ENCODE data around the gene SMARCD3.

SMARCD3 gene

GRCh38 chr7:151272877-151273276, 24.4 kb upstream of the SMARCD3 start:
- DNase-seq (ENCODE audit: low read depth in 2 of 2) = no peak

- no peak for DNase-seq (ENCODE audit: low read depth in 2 of 2)
Observed at GRCh38 chr7:151272405-151272804, 23.9 kb upstream of the SMARCD3 start.

DNA sequence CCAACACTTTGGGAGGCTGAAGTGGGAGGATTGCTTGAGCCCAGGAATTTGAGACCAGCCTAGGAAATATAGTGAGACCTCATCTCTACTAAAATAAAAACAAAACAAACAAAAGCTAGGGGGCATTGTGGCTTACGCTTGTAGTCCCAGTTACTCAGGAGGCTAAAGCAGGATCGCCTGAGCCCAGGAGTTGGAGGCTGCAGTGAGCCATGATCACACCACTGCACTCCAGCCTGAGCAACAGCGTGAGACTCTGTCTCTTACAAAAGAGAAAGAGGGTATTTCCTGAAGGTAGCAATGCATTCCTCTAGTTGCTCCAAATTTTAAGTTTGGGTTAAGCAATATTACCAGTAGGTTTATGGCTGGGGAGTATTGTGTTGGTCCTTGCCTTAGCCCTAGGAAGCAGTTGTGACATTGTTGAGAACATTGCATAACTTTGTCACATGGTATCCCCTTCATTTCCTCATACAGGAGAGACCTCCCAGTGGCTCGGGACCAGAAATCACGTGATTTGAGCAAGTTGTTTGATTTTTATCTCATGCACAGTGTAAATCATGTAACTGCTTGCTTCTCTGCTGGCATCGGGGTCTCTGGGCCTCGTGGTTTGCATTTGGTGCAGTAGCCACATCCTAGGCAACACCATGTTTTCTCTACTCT, 23.3 kb upstream of the SMARCD3 start:
- no peak for DNase-seq (ENCODE audit: low read depth in 2 of 2)

DNA sequence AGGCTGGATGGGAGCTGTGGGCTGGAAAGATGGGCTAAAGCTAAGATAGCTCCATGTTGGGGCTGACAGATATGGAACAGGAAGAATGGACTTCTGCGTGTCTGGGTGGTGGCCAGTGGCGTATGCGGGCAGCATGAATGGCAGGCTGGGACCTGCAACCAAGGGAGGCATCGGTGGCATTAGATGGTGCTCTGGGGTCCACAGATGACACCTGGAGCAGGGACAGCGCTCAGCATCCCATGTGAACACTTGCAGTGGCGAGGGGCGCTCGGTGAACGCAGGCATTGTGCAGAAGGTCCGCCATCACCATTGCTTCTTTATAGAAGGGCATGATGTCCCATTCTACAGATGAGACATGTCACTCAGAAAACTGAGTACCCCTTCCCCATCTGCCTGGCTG, 21.0 kb upstream of the SMARCD3 start:
- no peak for DNase-seq (ENCODE audit: low read depth in 2 of 2)

DNA sequence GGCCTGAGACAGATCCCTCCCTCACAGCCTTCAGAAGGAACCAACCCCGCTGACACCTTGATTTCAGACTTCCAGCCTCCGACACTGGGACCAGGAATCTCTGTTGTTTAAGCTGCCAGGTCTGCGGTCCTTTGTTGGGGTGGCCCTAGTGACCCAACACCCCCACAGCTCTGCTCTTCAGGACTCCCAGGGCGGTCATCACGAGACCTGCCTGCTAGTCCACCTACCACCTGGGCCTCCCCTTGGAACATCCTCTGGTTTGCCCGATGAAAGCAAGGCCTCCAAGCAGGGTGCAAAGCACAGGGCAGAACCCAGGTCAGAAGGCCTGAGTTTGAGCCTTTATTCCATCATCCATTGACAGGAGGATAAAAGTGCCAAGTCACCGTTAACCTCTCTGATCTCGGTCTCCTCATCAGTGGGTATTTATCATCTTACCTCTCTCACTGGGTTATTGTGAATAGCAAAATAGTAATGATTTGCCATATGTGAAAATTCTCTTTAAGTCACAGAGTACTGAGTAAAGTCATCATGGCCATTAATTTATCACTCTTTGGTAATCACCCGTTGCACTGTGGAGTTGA, 16.9 kb upstream of the SMARCD3 start:
- DNase-seq (ENCODE audit: low read depth in 2 of 2) = no peak

GRCh38 chr7:151264615-151265014, 16.1 kb upstream of the SMARCD3 start:
- no peak for DNase-seq (ENCODE audit: low read depth in 2 of 2)

GRCh38 chr7:151261529-151261928, 13.0 kb upstream of the SMARCD3 start:
- no peak for DNase-seq (ENCODE audit: low read depth in 2 of 2)

DNA sequence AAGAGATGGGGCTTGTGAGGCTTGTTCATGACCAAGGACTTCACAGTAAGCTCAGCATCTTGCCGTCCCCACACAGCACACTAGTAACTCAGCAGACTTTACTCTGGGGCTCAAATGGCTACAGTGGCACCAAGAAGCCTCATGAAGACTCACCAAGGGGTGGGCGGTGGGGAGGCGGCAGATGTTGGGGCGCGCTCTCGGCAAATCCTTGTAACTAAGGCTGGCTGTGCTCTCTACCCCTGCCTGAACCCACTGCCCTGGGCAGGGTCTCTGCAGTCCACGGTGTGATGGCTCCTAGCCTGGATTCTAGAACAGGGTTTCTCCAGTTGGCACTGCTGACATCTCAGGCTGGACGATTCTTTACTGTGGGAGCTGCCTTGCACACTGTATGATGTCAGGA, 12.4 kb upstream of the SMARCD3 start:
- DNase-seq (ENCODE audit: low read depth in 2 of 2) = no peak

DNA sequence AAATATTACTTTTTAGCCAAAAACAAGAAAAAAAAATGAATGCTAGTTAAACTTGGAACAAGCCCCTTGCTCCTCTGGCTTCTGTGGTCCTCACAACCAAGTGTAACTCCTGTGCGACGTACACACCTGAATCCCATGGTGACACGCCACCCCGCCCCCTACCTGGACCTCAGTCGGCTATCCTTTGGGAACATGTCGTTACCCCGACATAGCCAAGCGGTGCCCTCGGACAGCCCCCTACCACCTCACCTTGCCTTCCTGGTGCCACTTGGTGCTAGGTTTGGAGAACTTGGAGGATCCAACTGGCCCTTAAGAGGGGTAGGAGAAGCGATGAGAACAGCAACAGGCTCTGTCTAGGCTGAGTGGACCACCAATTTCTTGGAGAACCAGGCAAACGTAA, 12.0 kb upstream of the SMARCD3 start:
- no peak for DNase-seq (ENCODE audit: low read depth in 2 of 2)

DNA sequence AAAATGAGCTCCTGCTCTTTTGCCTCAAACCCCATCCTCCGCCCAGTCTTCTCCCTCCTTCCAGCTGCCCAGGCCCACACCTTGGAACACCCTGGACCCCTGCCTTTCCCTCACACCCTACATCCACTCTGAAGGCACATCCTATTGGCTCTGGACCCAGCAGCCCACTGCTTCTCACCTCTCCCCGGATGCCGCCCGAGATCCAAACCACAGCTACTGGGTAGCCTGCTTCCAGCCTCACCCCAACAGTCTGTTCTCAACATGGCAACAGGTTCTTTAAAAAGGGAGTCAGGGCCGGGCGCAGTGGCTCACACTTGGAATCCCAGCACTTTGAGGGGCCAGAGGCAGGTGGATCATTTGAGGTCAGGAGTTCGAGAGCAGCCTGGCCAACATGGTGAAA, 9.5 kb upstream of the SMARCD3 start:
- DNase-seq (ENCODE audit: low read depth in 2 of 2) = no peak

GRCh38 chr7:151256410-151257045, 8.0 kb upstream of the SMARCD3 start:
- no peak for DNase-seq (ENCODE audit: low read depth in 2 of 2)

- no peak for DNase-seq (ENCODE audit: low read depth in 2 of 2)
Observed at GRCh38 chr7:151255390-151255789, 6.9 kb upstream of the SMARCD3 start.

GRCh38 chr7:151254851-151255250, 6.4 kb upstream of the SMARCD3 start:
- DNase-seq (ENCODE audit: low read depth in 2 of 2) = no peak

GRCh38 chr7:151254316-151254715, 5.8 kb upstream of the SMARCD3 start:
- no peak for DNase-seq (ENCODE audit: low read depth in 2 of 2)

GRCh38 chr7:151252961-151253711, 4.6 kb upstream of the SMARCD3 start:
- DNase-seq (ENCODE audit: low read depth in 2 of 2) = no peak

GRCh38 chr7:151252561-151252835, 4.0 kb upstream of the SMARCD3 start:
- DNase-seq (ENCODE audit: low read depth in 2 of 2) = no peak

GRCh38 chr7:151251689-151252560, 3.4 kb upstream of the SMARCD3 start:
- peak; percentile 40 to 46 for DNase-seq (ENCODE audit: low read depth in 2 of 2)

GRCh38 chr7:151251328-151251688, 2.8 kb upstream of the SMARCD3 start:
- DNase-seq (ENCODE audit: low read depth in 2 of 2) = no peak

DNA sequence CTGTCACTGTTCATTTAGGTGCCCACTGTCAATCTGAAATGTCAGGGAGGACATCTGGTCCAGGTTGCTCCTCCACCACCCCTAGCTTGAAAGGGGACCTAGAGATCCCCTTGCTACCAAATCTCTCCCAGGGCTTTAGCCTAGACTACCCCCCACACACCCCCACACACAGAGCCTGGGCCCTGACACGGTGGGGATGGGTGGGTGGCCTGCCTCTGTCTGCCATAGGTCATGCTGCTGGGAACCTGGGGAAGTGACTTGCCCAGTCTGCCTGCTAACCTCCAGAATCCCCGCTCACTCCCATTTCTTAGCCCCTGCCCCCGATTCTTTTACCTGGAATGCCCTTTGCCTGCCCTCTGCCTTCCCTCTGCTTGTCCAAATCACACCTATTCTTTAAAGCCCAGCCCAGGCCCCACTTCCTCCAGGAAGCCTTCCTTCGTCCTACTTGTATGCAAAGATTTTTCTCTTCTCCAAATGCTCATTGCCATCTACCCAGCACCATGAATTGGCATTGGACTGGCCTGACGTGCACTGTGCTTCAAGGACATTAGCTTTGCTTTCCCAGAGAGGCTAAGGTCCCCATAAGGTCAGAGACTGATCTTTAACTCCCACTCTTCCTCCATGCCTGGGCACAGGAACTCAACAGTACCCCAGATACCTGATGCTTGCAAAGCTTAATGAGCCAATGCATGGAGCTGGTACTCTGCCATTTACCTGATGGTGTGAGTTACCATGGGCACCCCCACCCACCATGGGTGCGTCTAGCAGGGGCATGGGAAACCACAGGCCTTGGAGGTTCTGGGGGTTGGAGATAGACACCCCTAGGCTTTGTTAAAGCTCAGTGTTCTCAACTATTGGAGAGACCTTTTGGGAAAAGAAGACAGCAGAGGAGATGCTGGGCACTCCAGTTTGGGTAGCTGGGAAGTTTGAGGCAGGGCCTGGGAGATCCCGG, 2.0 kb upstream of the SMARCD3 start:
- no peak for DNase-seq (ENCODE audit: low read depth in 2 of 2)

DNA sequence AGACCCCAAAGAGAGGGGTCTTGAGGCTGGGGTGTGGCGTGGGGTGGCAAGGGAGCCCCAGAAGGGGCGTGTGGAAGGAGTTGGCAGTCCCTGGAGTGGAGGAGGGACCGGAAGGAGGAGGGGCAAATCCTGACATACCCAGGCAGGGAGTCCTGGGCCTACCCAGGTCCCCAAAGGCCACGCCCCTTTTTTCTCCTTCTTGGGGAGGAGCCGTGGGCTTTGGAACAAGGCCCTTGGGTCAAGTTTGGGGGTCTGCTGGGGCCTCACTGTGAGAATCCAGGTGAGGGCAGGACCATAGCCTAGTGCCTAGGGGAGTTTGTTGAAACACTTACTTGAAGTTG, 1.2 kb upstream of the SMARCD3 start:
- DNase-seq (ENCODE audit: low read depth in 2 of 2) = no peak
